CMK (cell line): ENCODE data around the gene TSPAN7.

Experiments
- DNase-seq: peaks from one replicate; pipeline ENCODE4 v3.0.0-alpha.2; 2010; ENCODE audit warnings: low read depth

The TSPAN7 gene

GRCh38 chrX:38692961-38693360 lies 131.6 kb downstream of the TSPAN7 start:
- no peak for DNase-seq

- DNase-seq: no peak
Observed at GRCh38 chrX:38694394-38694793, 133.1 kb downstream of the TSPAN7 start.

GRCh38 chrX:38697461-38697860 lies 136.1 kb downstream of the TSPAN7 start:
- no peak for DNase-seq

- DNase-seq: no peak
Observed at GRCh38 chrX:38699121-38699520, 137.8 kb downstream of the TSPAN7 start.

DNA sequence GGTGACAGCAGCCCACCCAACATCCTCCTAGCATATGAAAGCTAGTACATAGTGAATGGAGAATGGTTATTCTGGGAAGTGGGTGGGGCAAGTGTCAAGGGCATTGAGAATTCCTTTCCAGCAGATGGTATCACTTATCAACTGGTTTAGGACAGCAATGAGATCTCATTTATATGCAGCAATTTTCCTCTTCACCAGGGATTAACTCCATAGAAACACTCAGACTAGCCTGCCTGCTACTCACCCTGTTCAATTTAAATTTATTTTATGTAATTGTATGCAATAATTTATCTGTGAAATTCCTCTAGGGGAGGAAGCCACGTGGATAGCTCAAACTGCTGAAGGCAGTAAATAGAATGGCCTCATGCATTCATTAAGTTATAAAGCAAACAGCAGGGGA lies 138.4 kb downstream of the TSPAN7 start:
- no peak for DNase-seq

DNA sequence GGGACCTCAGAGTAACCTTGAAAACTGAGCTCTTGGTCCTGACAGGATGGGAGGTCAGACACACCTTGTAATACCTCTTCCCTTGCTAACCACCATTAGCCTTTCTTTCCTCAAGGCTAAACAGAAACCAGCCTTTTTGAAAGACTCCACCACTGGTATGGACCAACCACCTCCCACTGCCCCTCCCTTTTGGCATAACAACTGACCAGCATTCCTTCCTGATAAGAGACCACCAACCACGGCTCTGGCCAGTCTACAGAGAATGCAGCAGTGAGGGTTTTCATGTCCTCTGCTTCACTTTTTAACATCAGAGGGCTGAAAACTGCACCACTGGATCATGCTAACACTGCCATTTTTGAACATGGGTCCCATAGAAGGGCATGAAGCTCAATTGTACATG lies 139.7 kb downstream of the TSPAN7 start:
- no peak for DNase-seq

GRCh38 chrX:38704146-38704882 lies 143.0 kb downstream of the TSPAN7 start:
- DNase-seq: no peak

GRCh38 chrX:38717871-38718270 lies 156.5 kb downstream of the TSPAN7 start:
- peak; percentile 18 for DNase-seq

DNA sequence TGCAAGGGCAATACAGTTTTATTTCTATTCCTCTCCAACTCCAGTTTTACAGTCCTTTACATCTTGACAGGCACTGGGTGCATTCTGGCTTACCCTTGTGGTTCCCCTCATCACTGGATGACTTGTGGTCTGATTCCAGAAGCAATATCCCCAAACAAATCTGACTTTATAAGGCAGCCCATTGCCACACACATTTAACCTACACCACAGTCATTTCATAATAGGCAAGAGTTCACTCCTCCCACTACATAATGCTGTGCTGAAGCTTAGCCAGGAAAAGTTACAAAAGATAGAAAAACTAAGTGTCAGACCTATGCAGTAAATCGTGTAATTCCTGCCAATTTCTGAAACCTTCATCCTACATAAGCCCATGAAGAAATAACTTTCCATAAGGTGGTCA lies 157.0 kb downstream of the TSPAN7 start:
- no peak for DNase-seq

GRCh38 chrX:38726612-38727011 lies 165.3 kb downstream of the TSPAN7 start:
- no peak for DNase-seq

- DNase-seq: no peak
Observed at GRCh38 chrX:38727668-38728067, 166.3 kb downstream of the TSPAN7 start.

- no peak for DNase-seq
Observed at GRCh38 chrX:38732866-38733265, 171.5 kb downstream of the TSPAN7 start.
